HepG2 (cell line): Measurements from ENCODE around the gene ICE2. TPM values are rescaled to one million over a fixed set of nuclear protein-coding genes. Genes with fewer than 3 reads are reported as not detected.
A peak's percentile ranks its signal among the peaks of the same experiment; 100 is the strongest.

ENCODE experiments used
- ATF7-NPFF ChIP-seq: sonication (generic); formaldehyde crosslinking; IDR thresholded peaks from 2 replicates; pipeline ENCODE4 v1.8.1; 2023; ENCODE audit warnings: mild to moderate bottlenecking, low read depth, missing genetic modification reagents, moderate library complexity
- CHD2 ChIP-seq: IDR thresholded peaks from 2 replicates; pipeline ENCODE4 v1.6.1; 2011; ENCODE audit warnings: low read depth, low read length, improper control_type of control experiment
- CREB3 ChIP-seq: sonication (generic); formaldehyde crosslinking; IDR thresholded peaks from 2 replicates; pipeline ENCODE4 v1.5.0; 2020; ENCODE audit warnings: missing genetic modification reagents
- HES4 ChIP-seq: sonication (generic); formaldehyde crosslinking; IDR thresholded peaks from 2 replicates; pipeline ENCODE4 v1.9.0; 2021; ENCODE audit warnings: mild to moderate bottlenecking, missing genetic modification reagents, borderline replicate concordance
- JUNB ChIP-seq: sonication (generic); formaldehyde crosslinking; IDR thresholded peaks from 2 replicates; pipeline ENCODE4 v1.8.0; 2022; ENCODE audit warnings: missing genetic modification reagents, mild to moderate bottlenecking, borderline replicate concordance
- MAZ ChIP-seq, 2 experiments: sonication (generic) in 1 of 2; formaldehyde crosslinking in 1 of 2; IDR thresholded peaks; 2 replicates each; pipeline versions ENCODE4 v1.5.0 to v1.6.1; 2012 to 2020; ENCODE audit warnings: low read depth in 2 of 2, mild to moderate bottlenecking in 2 of 2, borderline replicate concordance in 1 of 2, improper control_type of control experiment in 1 of 2, low read length in 1 of 2, missing genetic modification reagents in 1 of 2, moderate library complexity in 1 of 2
- MEIS2 ChIP-seq: sonication (generic); formaldehyde crosslinking; IDR thresholded peaks from 2 replicates; pipeline ENCODE4 v1.9.0; 2021; ENCODE audit warnings: mild to moderate bottlenecking, missing genetic modification reagents
- MIER3 ChIP-seq: IDR thresholded peaks from 2 replicates; pipeline ENCODE4 v1.6.1; 2016; ENCODE audit warnings: missing compliant biosample characterization, borderline replicate concordance
- MYNN ChIP-seq: sonication (generic); formaldehyde crosslinking; IDR thresholded peaks from 2 replicates; pipeline ENCODE4 v1.4.0; 2020; ENCODE audit warnings: mild to moderate bottlenecking, low read depth, missing genetic modification reagents
- NCOA2 ChIP-seq: sonication (generic); formaldehyde crosslinking; IDR thresholded peaks from 2 replicates; pipeline ENCODE4 v1.8.0; 2022; ENCODE audit warnings: inconsistent platforms
- NPAS2 ChIP-seq: sonication (generic); formaldehyde crosslinking; IDR thresholded peaks from 2 replicates; pipeline ENCODE4 v1.8.0; 2022; ENCODE audit warnings: mild to moderate bottlenecking, missing genetic modification reagents, borderline replicate concordance
- NR1H2 ChIP-seq: sonication (generic); formaldehyde crosslinking; IDR thresholded peaks from 2 replicates; pipeline ENCODE4 v1.8.1; 2022; ENCODE audit warnings: low read depth, missing genetic modification reagents, borderline replicate concordance
- PLSCR1 ChIP-seq: sonication (generic); formaldehyde crosslinking; IDR thresholded peaks from 2 replicates; pipeline ENCODE4 v1.5.0; 2020; ENCODE audit warnings: missing genetic modification reagents, mild to moderate bottlenecking, borderline replicate concordance
- REL ChIP-seq: sonication (generic); formaldehyde crosslinking; conservative IDR thresholded peaks from 2 replicates; pipeline ENCODE4 v1.8.0; 2022; ENCODE audit warnings: mild to moderate bottlenecking, missing genetic modification reagents, moderate library complexity
- SUZ12 ChIP-seq: fragments of 150-350 bp; IDR thresholded peaks from 2 replicates; pipeline ENCODE4 v1.6.1; 2014; ENCODE audit warnings: low read depth, low read length
- TAF1 ChIP-seq: sonication (generic); formaldehyde crosslinking; IDR thresholded peaks from 2 replicates; pipeline ENCODE4 v1.4.0; 2020; ENCODE audit warnings: missing genetic modification reagents
- TOPORS ChIP-seq: sonication (generic); formaldehyde crosslinking; IDR thresholded peaks from 2 replicates; pipeline ENCODE4 v1.8.0; 2023; ENCODE audit warnings: mild to moderate bottlenecking, missing genetic modification reagents
- TSC22D2 ChIP-seq: sonication (generic); formaldehyde crosslinking; IDR thresholded peaks from 2 replicates; pipeline ENCODE4 v1.5.1; 2020; ENCODE audit warnings: missing genetic modification reagents, mild to moderate bottlenecking, borderline replicate concordance
- U2AF2 ChIP-seq: fragments of 200-400 bp; formaldehyde crosslinking; IDR thresholded peaks from 2 replicates; pipeline ENCODE4 v1.6.1; 2017; ENCODE audit warnings: low read depth, mild to moderate bottlenecking, low read length
- ZNF124 ChIP-seq: sonication (generic); formaldehyde crosslinking; IDR thresholded peaks from 2 replicates; pipeline ENCODE4 v1.4.0; 2020; ENCODE audit warnings: missing genetic modification reagents
- ZNF232 ChIP-seq: sonication (generic); formaldehyde crosslinking; IDR thresholded peaks from 2 replicates; pipeline ENCODE4 v1.4.0; 2020; ENCODE audit warnings: missing genetic modification reagents, borderline replicate concordance
- ZNF343 ChIP-seq: sonication (generic); formaldehyde crosslinking; IDR thresholded peaks from 2 replicates; pipeline ENCODE4 v1.4.0; 2020; ENCODE audit warnings: mild to moderate bottlenecking, missing genetic modification reagents
- ZNF546 ChIP-seq: sonication (generic); formaldehyde crosslinking; conservative IDR thresholded peaks from 2 replicates; pipeline ENCODE4 v1.8.1; 2023; ENCODE audit warnings: mild to moderate bottlenecking, missing genetic modification reagents
- ZNF547 ChIP-seq: sonication (generic); formaldehyde crosslinking; IDR thresholded peaks from 2 replicates; pipeline ENCODE4 v1.5.1; 2020; ENCODE audit warnings: mild to moderate bottlenecking, missing genetic modification reagents
- ZNF567 ChIP-seq: sonication (generic); formaldehyde crosslinking; IDR thresholded peaks from 2 replicates; pipeline ENCODE4 v1.8.1; 2023; ENCODE audit warnings: mild to moderate bottlenecking, missing genetic modification reagents, borderline replicate concordance
- ZNF674 ChIP-seq: sonication (generic); formaldehyde crosslinking; IDR thresholded peaks from 2 replicates; pipeline ENCODE4 v1.5.0; 2020; ENCODE audit warnings: low read depth, mild to moderate bottlenecking, missing genetic modification reagents
- ZNF709 ChIP-seq: sonication (generic); formaldehyde crosslinking; IDR thresholded peaks from 2 replicates; pipeline ENCODE4 v1.5.0; 2020; ENCODE audit warnings: mild to moderate bottlenecking, missing genetic modification reagents
- ZNF770 ChIP-seq: sonication (generic); formaldehyde crosslinking; IDR thresholded peaks from 2 replicates; pipeline ENCODE4 v1.5.0; 2020; ENCODE audit warnings: mild to moderate bottlenecking, missing genetic modification reagents
- ZNF782 ChIP-seq: sonication (generic); formaldehyde crosslinking; IDR thresholded peaks from 2 replicates; pipeline ENCODE4 v1.4.0; 2020; ENCODE audit warnings: missing genetic modification reagents, mild to moderate bottlenecking, borderline replicate concordance
- polyA plus RNA-seq, 8 experiments: library from polyadenylated mRNA; depleted of rRNA in 3 of 8; stranded (reverse) in 7 of 8; unstranded in 1 of 8; fragments of >200 nt; fragmentation: Illumina TruSeq in 4 of 8; extraction: Trizol in 4 of 8; gene quantifications; 2 replicates each; pipeline versions ENCODE4 v1.2.1 to v1.2.3, GENCODE V29; 2011 to 2016; ENCODE audit warnings: low read depth in 4 of 8, missing spikeins in 1 of 8, mixed read lengths in 1 of 8; ENCODE audit not compliant: insufficient read depth in 1 of 8
- total RNA-seq, 5 experiments: library from RNA; depleted of rRNA; stranded (reverse); fragments of >200 nt; fragmentation: Illumina TruSeq; extraction: Trizol; gene quantifications; 2 replicates each; pipeline ENCODE4 v1.2.3, GENCODE V29; 2016; ENCODE audit warnings: low read depth in 1 of 5

ICE2 gene
- total and polyA plus RNA-seq, 2 of the 13 experiments (the other 11 are each of a cell fraction or from before 2014, with no cell fraction given), result 24.8 to 26.4 TPM

GRCh38 chr15:60374628-60375081, 104.3 kb downstream of the ICE2 start (continued):
- TF ChIP-seq ZNF124 (CRISPR knock-in tag) (no peak), TOPORS (no peak), U2AF2 (no peak), MIER3 (CRISPR knock-in tag) (peak; percentile 69; the same call in 1 of the 2 replicates), ZNF770 (CRISPR knock-in tag) (no peak), NCOA2 (CRISPR knock-in tag) (peak; percentile 85), ZNF709 (CRISPR knock-in tag) (no peak), ZNF547 (CRISPR knock-in tag) (no peak), ZNF232 (CRISPR knock-in tag) (no peak), TAF1 (CRISPR knock-in tag) (peak; percentile 35; the same call in 1 of the 2 replicates), ZNF567 (CRISPR knock-in tag) (no peak), CREB3 (CRISPR knock-in tag) (no peak), MEIS2 (CRISPR knock-in tag) (no peak), ZNF546 (CRISPR knock-in tag) (no peak), NR1H2 (CRISPR knock-in tag) (no peak), ATF7-NPFF (no peak), JUNB (CRISPR knock-in tag) (peak; percentile 77; the same call in 1 of the 2 replicates), ZNF782 (no peak), ZNF343 (CRISPR knock-in tag) (no peak), SUZ12 (no peak), MAZ (IDR thresholded peaks at IDR 0.05; ENCODE audit: borderline replicate concordance, low read depth, low read length) (peak; percentile 30; the same call in 1 of the 2 replicates), MAZ (CRISPR knock-in tag; IDR thresholded peaks at IDR 0.05; ENCODE audit: low read depth) (no peak; the same call in 1 of the 2 replicates), CHD2 (no peak), TSC22D2 (CRISPR knock-in tag) (no peak), MYNN (CRISPR knock-in tag) (no peak), NPAS2 (CRISPR knock-in tag) (no peak), PLSCR1 (CRISPR knock-in tag) (no peak), HES4 (no peak), REL (CRISPR knock-in tag) (no peak), ZNF674 (CRISPR knock-in tag) (no peak)
